IMR-90 (cell line): Measurements from ENCODE around the gene UFC1. TPM values are rescaled to one million over a fixed set of nuclear protein-coding genes. Genes with fewer than 3 reads are reported as not detected.
A peak's percentile ranks its signal among the peaks of the same experiment; 100 is the strongest.

ENCODE experiments used
- ATAC-seq: fragments of 200-7000 bp; cut with Tn5 transposase; 2 replicates; pipeline ENCODE4 v1.9.1; 2020; ENCODE audit warnings: low read depth, mild to moderate bottlenecking, moderate library complexity
- BruUV-seq: library from RNA; stranded (reverse); fragments of 400-500 nt; replicated peaks from 2 replicates; lab custom pipeline; 2021; lab: Mats Ljungman, UMichigan
- CTCF ChIA-PET: fragments of 300-600 bp; formaldehyde crosslinking; extraction: SDS; loops from one replicate; lab custom pipeline; 2021; ENCODE audit warnings: antibody characterized with exemption; lab: Yijun Ruan, JAX
- POLR2A ChIA-PET: fragments of 300-600 bp; sonication (Branson Sonifier 250); formaldehyde crosslinking; loops from one replicate; lab custom pipeline; 2022; ENCODE audit warnings: antibody characterized with exemption; ENCODE audit not compliant: unreplicated experiment; lab: Charles Lee
- DNase-seq: peaks from one replicate; pipeline ENCODE4 v3.0.0; 2013
- H2AFZ ChIP-seq: replicated peaks from 2 replicates; pipeline ENCODE3; 2013; ENCODE audit warnings: low read length, mild to moderate bottlenecking; ENCODE audit not compliant: poor library complexity
- H2AK5ac ChIP-seq: 2 replicates; pipeline ENCODE4 v1.6.1; 2013; ENCODE audit warnings: low read depth, low read length, inconsistent platforms
- H2AK9ac ChIP-seq: replicated peaks from 2 replicates; pipeline ENCODE3; 2013; ENCODE audit warnings: mild to moderate bottlenecking, low read depth, low read length, moderate library complexity; ENCODE audit not compliant: poor library complexity
- H2BK120ac ChIP-seq: 2 replicates; pipeline ENCODE4 v1.6.1; 2013; ENCODE audit warnings: low read depth, low read length, inconsistent platforms
- H2BK15ac ChIP-seq: 3 replicates; pipeline ENCODE4 v1.6.1; 2013; ENCODE audit warnings: low read depth, low read length, inconsistent platforms
- H2BK20ac ChIP-seq: 2 replicates; pipeline ENCODE4 v1.6.1; 2013; ENCODE audit warnings: low read depth, mild to moderate bottlenecking, inconsistent platforms, low read length, moderate library complexity
- H2BK5ac ChIP-seq: 2 replicates; pipeline ENCODE4 v1.6.1; 2013; ENCODE audit warnings: mild to moderate bottlenecking, low read depth, low read length, inconsistent platforms; ENCODE audit not compliant: poor library complexity, severe bottlenecking
- H3K14ac ChIP-seq: replicated peaks from 2 replicates; pipeline ENCODE4 v1.6.1; 2013; ENCODE audit warnings: low read depth, low read length, inconsistent platforms
- H3K18ac ChIP-seq: 2 replicates; pipeline ENCODE4 v1.6.1; 2013; ENCODE audit warnings: low read depth, low read length, control low read depth
- H3K23ac ChIP-seq: 2 replicates; pipeline ENCODE4 v1.6.1; 2013; ENCODE audit warnings: low read depth, low read length, inconsistent platforms
- H3K27ac ChIP-seq: 2 replicates; pipeline ENCODE4 v1.5.1; 2013; ENCODE audit warnings: mild to moderate bottlenecking, control low read depth, low read length; ENCODE audit not compliant: insufficient read depth
- H3K27me3 ChIP-seq: 2 replicates; pipeline ENCODE4 v1.6.1; 2013; ENCODE audit warnings: low read length; ENCODE audit not compliant: control insufficient read depth, insufficient read depth
- H3K36me3 ChIP-seq: 2 replicates; pipeline ENCODE4 v1.6.1; 2013; ENCODE audit warnings: low read length, mixed read lengths; ENCODE audit not compliant: control insufficient read depth, insufficient read depth
- H3K4ac ChIP-seq: 2 replicates; pipeline ENCODE4 v1.6.1; 2013; ENCODE audit warnings: low read depth, low read length, inconsistent platforms
- H3K4me1 ChIP-seq: 2 replicates; pipeline ENCODE4 v1.6.1; 2013; ENCODE audit warnings: low read length, mixed read lengths; ENCODE audit not compliant: control insufficient read depth, insufficient read depth
- H3K4me2 ChIP-seq: 2 replicates; pipeline ENCODE4 v1.6.1; 2013; ENCODE audit warnings: low read depth, mild to moderate bottlenecking, control low read depth, low read length, moderate library complexity
- H3K4me3 ChIP-seq: 2 replicates; pipeline ENCODE4 v1.5.1; 2013; ENCODE audit warnings: low read depth, mild to moderate bottlenecking, control low read depth, low read length, moderate library complexity; ENCODE audit not compliant: insufficient read depth
- H3K56ac ChIP-seq: 2 replicates; pipeline ENCODE4 v1.6.1; 2013; ENCODE audit warnings: low read length, inconsistent platforms; ENCODE audit not compliant: insufficient read depth; ENCODE audit errors: extremely low read depth
- H3K79me1 ChIP-seq, 2 experiments: 2 replicates each; pipeline ENCODE4 v1.6.1; 2013; ENCODE audit warnings: low read length in 2 of 2, inconsistent platforms in 1 of 2, low read depth in 1 of 2
- H3K9ac ChIP-seq: 2 replicates; pipeline ENCODE4 v1.6.1; 2013; ENCODE audit warnings: low read depth, low read length, control low read depth
- H3K9me1 ChIP-seq: 2 replicates; pipeline ENCODE4 v1.6.1; 2013; ENCODE audit warnings: low read length, inconsistent platforms; ENCODE audit not compliant: insufficient read depth
- H3K9me3 ChIP-seq: 2 replicates; pipeline ENCODE4 v1.6.1; 2013; ENCODE audit warnings: low read length; ENCODE audit not compliant: control insufficient read depth, insufficient read depth
- H4K20me1 ChIP-seq: 2 replicates; pipeline ENCODE4 v1.6.1; 2013; ENCODE audit warnings: low read length, inconsistent platforms; ENCODE audit not compliant: insufficient read depth
- H4K5ac ChIP-seq: 2 replicates; pipeline ENCODE4 v1.6.1; 2013; ENCODE audit warnings: mild to moderate bottlenecking, low read depth, low read length, control low read depth
- H4K8ac ChIP-seq, 2 experiments: 2 replicates each; pipeline ENCODE4 v1.6.1; 2013; ENCODE audit warnings: low read depth in 2 of 2, low read length in 2 of 2, control low read depth in 1 of 2, inconsistent platforms in 1 of 2
- H4K91ac ChIP-seq: 2 replicates; pipeline ENCODE4 v1.6.1; 2013; ENCODE audit warnings: low read depth, low read length, inconsistent platforms; ENCODE audit not compliant: insufficient read depth
- CHD1 ChIP-seq: IDR thresholded peaks from 2 replicates; pipeline ENCODE4 v1.6.1; 2012; ENCODE audit warnings: low read depth, low read length, improper control_type of control experiment
- FOS ChIP-seq: fragments of 150-350 bp; IDR thresholded peaks from 2 replicates; pipeline ENCODE4 v1.6.1; 2016; ENCODE audit warnings: low read depth, low read length
- MXI1 ChIP-seq: IDR thresholded peaks from 2 replicates; pipeline ENCODE4 v1.6.1; 2012; ENCODE audit warnings: low read depth, mild to moderate bottlenecking, low read length, moderate library complexity, borderline replicate concordance
- RAD21 ChIP-seq: IDR thresholded peaks from 2 replicates; pipeline ENCODE4 v1.6.1; 2012; ENCODE audit warnings: low read length, improper control_type of control experiment
- RFX5 ChIP-seq: IDR thresholded peaks from 2 replicates; pipeline ENCODE4 v1.8.0; 2012; ENCODE audit warnings: low read depth, mild to moderate bottlenecking, low read length, moderate library complexity
- SMC3 ChIP-seq: fragments of 150-350 bp; IDR thresholded peaks from 2 replicates; pipeline ENCODE4 v1.6.1; 2016; ENCODE audit warnings: low read depth, mild to moderate bottlenecking, antibody characterized with exemption, low read length, moderate library complexity
- WGBS, 2 experiments: methylation state at CpG; one replicate each; pipeline versions ENCODE4 v1.1.5 to v1.1.7; 2013; ENCODE audit warnings: missing lambda C conversion rate in 2 of 2; ENCODE audit not compliant: insufficient read length in 1 of 2; ENCODE audit errors: extremely low coverage in 2 of 2; 5-methylcytosine and 5-hydroxymethylcytosine counted together
- dilution Hi-C: fragments of 300-500 bp; cut with HindIII; formaldehyde crosslinking; loops from one replicate; pipeline ENCODE4 v1.14.3; 2018; ENCODE audit warnings: low sequenced_read_pairs; ENCODE audit not compliant: unreplicated experiment
- in situ Hi-C: fragments of 300-500 bp; cut with MboI; formaldehyde crosslinking; loops from 3 replicates; pipeline ENCODE4 v1.14.3; 2019; ENCODE audit warnings: low sequenced_read_pairs, inconsistent platforms, mixed read lengths
- intact Hi-C: fragments of 100-400 bp; cut with micrococcal nuclease; formaldehyde crosslinking; loops from 2 replicates; pipeline ENCODE4 v1.10.0; 2022
- polyA plus RNA-seq, 3 experiments: library from polyadenylated mRNA; depleted of rRNA; stranded (reverse); fragments of >200 nt; gene quantifications; 2 replicates each; pipeline ENCODE4 v1.2.3, GENCODE V29; 2012; ENCODE audit warnings: low replicate concordance in 1 of 3
- total RNA-seq: library from RNA; depleted of rRNA; stranded (reverse); fragments of >200 nt; gene quantifications from 2 replicates; pipeline ENCODE4 v1.2.3, GENCODE V29; 2012
- TF ChIP-seq, protein P1 (sequence below): conservative IDR thresholded peaks from 2 replicates; pipeline ENCODE4 v1.5.1; 2012; ENCODE audit warnings: mild to moderate bottlenecking, low read depth, low read length, improper control_type of control experiment

UFC1 gene
- total and polyA plus RNA-seq, 2 of the 4 experiments (the other 2 are of a cell fraction): 134 to 140 TPM

DNA sequence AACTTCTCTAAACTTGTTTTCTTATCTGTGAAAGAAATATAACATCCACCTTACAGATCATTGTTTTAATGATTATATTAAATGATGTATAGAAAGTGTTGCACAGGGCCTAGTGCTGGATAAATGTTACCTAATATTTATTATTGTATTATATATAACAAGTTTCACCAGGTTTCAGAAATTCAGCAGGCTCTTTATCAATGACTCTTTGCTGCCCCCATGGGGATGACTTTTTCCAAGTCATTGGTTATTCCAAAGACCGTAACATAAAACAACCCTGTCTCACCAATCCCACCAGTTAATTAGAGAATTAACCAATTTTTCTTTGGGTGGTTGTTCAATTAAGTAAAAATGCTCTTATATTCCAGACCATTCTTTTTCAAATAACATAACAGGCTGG lies 14.0 kb upstream of the UFC1 start:
- Histone ChIP-seq H2BK120ac (no peak overlapping the region), H3K9ac (no peak overlapping the region), H3K4me2 (no peak overlapping the region), H3K27me3 (no peaks in the 10 kb centered on the region), H3K4me1 (no peaks in the 10 kb centered on the region), H3K27ac (no peak overlapping the region), H3K23ac (no peak overlapping the region), H3K79me1 (peaks cover 8 to 22% of the 10 kb centered on the region in 2 experiments; a peak in 3 of 4 replicates), H2AFZ (no peak overlapping the region), H3K9me1 (no peaks in the 10 kb centered on the region), H4K91ac (no peak overlapping the region), H2BK15ac (no peak overlapping the region), H3K56ac (no peak overlapping the region), H4K20me1 (no peaks in the 10 kb centered on the region; the same call in 1 of the 2 replicates), H3K14ac (no peak overlapping the region), H2AK5ac (no peak overlapping the region), H3K9me3 (no peaks in the 10 kb centered on the region), H4K5ac (no peak overlapping the region), H3K4me3 (no peak overlapping the region), H2AK9ac (no peak overlapping the region), H2BK5ac (no peak overlapping the region), H3K18ac (no peak overlapping the region), H2BK20ac (no peak overlapping the region), H3K4ac (no peak overlapping the region), H4K8ac (no peak overlapping the region), H3K36me3 (no peaks in the 10 kb centered on the region)
- no peak for TF ChIP-seq CHD1
- TF ChIP-seq RAD21: peak; percentile 66
- TF ChIP-seq RFX5: no peak
- TF ChIP-seq, protein P1, sequence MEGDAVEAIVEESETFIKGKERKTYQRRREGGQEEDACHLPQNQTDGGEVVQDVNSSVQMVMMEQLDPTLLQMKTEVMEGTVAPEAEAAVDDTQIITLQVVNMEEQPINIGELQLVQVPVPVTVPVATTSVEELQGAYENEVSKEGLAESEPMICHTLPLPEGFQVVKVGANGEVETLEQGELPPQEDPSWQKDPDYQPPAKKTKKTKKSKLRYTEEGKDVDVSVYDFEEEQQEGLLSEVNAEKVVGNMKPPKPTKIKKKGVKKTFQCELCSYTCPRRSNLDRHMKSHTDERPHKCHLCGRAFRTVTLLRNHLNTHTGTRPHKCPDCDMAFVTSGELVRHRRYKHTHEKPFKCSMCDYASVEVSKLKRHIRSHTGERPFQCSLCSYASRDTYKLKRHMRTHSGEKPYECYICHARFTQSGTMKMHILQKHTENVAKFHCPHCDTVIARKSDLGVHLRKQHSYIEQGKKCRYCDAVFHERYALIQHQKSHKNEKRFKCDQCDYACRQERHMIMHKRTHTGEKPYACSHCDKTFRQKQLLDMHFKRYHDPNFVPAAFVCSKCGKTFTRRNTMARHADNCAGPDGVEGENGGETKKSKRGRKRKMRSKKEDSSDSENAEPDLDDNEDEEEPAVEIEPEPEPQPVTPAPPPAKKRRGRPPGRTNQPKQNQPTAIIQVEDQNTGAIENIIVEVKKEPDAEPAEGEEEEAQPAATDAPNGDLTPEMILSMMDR: peak; percentile 64
- TF ChIP-seq SMC3: peak; percentile 54; the same call in 1 of the 2 replicates
- no peak for TF ChIP-seq MXI1
- TF ChIP-seq FOS: no peak
- ChIA-PET CTCF (interaction anchor here (0.6 kb wide), 1 partner anchor 263 kb away, joined by 7 read pairs; no protein-coding TSS in a partner anchor), POLR2A (no interaction called here)
- BruUV-seq: no TSS peak
- peak; percentile 60 for ATAC-seq
- in situ Hi-C loops: no loop called here
- WGBS, 2 experiments: no CpG with 5 or more reads among the region's 1 CpG
- intact Hi-C loops: loop anchor here (1.0 to 2.0 kb wide), 3 partner anchors 98 to 413 kb away; no protein-coding TSS in a partner anchor
- dilution Hi-C loops: no loop called here
- DNase-seq: peak; percentile 57
